Activated naive CD4-positive, alpha-beta T cell treated with Interleukin-2 at 50 U/mL for 16 hours (primary cell): ENCODE measurements around the gene HEPACAM2.

Experiments
- DNase-seq: peaks from one replicate; pipeline ENCODE4 v3.0.0-alpha.2; 2020

Gene HEPACAM2

GRCh38 chr7:93202594-93203250, 23.5 kb downstream of the HEPACAM2 start:
- no peak for DNase-seq

- DNase-seq, result no peak
Measured at GRCh38 chr7:93198472-93198871, 27.8 kb downstream of the HEPACAM2 start.

GRCh38 chr7:93196336-93196735, 29.9 kb downstream of the HEPACAM2 start:
- no peak for DNase-seq

- no peak for DNase-seq
Measured at GRCh38 chr7:93194386-93194785, 31.9 kb downstream of the HEPACAM2 start.

GRCh38 chr7:93188870-93189634, 37.2 kb downstream of the HEPACAM2 start:
- no peak for DNase-seq

- DNase-seq, result peak; percentile 4
Measured at GRCh38 chr7:93185303-93186027, 40.8 kb downstream of the HEPACAM2 start.

- DNase-seq, result no peak
Measured at GRCh38 chr7:93179173-93179572, 47.1 kb downstream of the HEPACAM2 start.

- DNase-seq, result no peak
Measured at GRCh38 chr7:93178213-93178612, 48.1 kb downstream of the HEPACAM2 start.

- DNase-seq, result no peak
Measured at GRCh38 chr7:93176992-93177580, 49.2 kb downstream of the HEPACAM2 start.

- DNase-seq, result no peak
Measured at GRCh38 chr7:93175219-93175618, 51.0 kb downstream of the HEPACAM2 start.

GRCh38 chr7:93172683-93173082, 53.6 kb downstream of the HEPACAM2 start:
- no peak for DNase-seq

GRCh38 chr7:93171606-93172226, 54.6 kb downstream of the HEPACAM2 start:
- DNase-seq, result no peak

GRCh38 chr7:93165447-93165846, 60.8 kb downstream of the HEPACAM2 start:
- DNase-seq, result no peak

GRCh38 chr7:93164766-93165165, 61.5 kb downstream of the HEPACAM2 start:
- DNase-seq, result no peak

- no peak for DNase-seq
Measured at GRCh38 chr7:93161181-93161762, 65.0 kb downstream of the HEPACAM2 start.

GRCh38 chr7:93160410-93160809, 65.9 kb downstream of the HEPACAM2 start:
- DNase-seq, result no peak

GRCh38 chr7:93159490-93159889, 66.8 kb downstream of the HEPACAM2 start:
- DNase-seq, result no peak

GRCh38 chr7:93156884-93157283, 69.4 kb downstream of the HEPACAM2 start:
- DNase-seq, result no peak

- DNase-seq, result no peak
Measured at GRCh38 chr7:93150200-93150835, 76.0 kb downstream of the HEPACAM2 start.

GRCh38 chr7:93148727-93149126, 77.5 kb downstream of the HEPACAM2 start:
- DNase-seq, result no peak

GRCh38 chr7:93148144-93148543, 78.1 kb downstream of the HEPACAM2 start, which contains the start of gene SAMD9L:
Gene SAMD9L (minus strand): TSS chr7:93148385. CDS start chr7:93135971, 12,414 bp downstream.
- no peak for DNase-seq

GRCh38 chr7:93147363-93147762, 78.9 kb downstream of the HEPACAM2 start:
- peak; percentile 31 for DNase-seq
